Measurements from ENCODE around the gene WNT11. TPM values are rescaled to one million over a fixed set of nuclear protein-coding genes. Genes with fewer than 3 reads are reported as not detected.

WNT11 gene
- total and polyA plus RNA-seq, 12 donors = 5.1 to 12.0 (median 7.7) TPM

DNA sequence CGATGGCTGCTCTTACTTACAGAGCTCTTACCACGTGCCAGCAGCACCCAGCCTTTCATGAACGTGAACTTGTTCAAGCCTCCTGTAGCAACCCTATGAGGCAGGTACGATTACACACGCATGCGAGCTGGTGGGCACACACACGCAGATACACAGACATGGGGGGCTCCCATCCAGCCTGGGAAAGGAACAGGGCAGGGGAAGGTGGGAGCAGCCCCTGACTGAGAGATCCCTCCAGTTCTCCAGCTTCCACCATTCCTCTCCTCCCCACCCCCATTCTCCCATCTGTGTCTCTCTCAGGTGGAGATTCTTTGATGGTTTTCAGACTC, 37.6 kb upstream of the WNT11 start:
- TF ChIP-seq, protein P1, sequence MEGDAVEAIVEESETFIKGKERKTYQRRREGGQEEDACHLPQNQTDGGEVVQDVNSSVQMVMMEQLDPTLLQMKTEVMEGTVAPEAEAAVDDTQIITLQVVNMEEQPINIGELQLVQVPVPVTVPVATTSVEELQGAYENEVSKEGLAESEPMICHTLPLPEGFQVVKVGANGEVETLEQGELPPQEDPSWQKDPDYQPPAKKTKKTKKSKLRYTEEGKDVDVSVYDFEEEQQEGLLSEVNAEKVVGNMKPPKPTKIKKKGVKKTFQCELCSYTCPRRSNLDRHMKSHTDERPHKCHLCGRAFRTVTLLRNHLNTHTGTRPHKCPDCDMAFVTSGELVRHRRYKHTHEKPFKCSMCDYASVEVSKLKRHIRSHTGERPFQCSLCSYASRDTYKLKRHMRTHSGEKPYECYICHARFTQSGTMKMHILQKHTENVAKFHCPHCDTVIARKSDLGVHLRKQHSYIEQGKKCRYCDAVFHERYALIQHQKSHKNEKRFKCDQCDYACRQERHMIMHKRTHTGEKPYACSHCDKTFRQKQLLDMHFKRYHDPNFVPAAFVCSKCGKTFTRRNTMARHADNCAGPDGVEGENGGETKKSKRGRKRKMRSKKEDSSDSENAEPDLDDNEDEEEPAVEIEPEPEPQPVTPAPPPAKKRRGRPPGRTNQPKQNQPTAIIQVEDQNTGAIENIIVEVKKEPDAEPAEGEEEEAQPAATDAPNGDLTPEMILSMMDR (IDR thresholded peaks at IDR 0.05) = no peak
- Histone ChIP-seq H3K27me3 (peaks cover 0 to 20% (median 0%) of the 10 kb centered on the region in 7 donors), H3K27ac (no peak overlapping the region), H3K9me3 (no peaks in the 10 kb centered on the region), H3K4me3 (no peak overlapping the region), H3K4me1 (no peaks in the 10 kb centered on the region), H3K36me3 (no peaks in the 10 kb centered on the region)
- intact Hi-C loops (cut with DNase I) = no loop called here
- DNase-seq (no peak), ATAC-seq (no peak)
- WGBS, 2 donors = 80 to 82% methylated on average over 7 of the region's 7 CpGs

DNA sequence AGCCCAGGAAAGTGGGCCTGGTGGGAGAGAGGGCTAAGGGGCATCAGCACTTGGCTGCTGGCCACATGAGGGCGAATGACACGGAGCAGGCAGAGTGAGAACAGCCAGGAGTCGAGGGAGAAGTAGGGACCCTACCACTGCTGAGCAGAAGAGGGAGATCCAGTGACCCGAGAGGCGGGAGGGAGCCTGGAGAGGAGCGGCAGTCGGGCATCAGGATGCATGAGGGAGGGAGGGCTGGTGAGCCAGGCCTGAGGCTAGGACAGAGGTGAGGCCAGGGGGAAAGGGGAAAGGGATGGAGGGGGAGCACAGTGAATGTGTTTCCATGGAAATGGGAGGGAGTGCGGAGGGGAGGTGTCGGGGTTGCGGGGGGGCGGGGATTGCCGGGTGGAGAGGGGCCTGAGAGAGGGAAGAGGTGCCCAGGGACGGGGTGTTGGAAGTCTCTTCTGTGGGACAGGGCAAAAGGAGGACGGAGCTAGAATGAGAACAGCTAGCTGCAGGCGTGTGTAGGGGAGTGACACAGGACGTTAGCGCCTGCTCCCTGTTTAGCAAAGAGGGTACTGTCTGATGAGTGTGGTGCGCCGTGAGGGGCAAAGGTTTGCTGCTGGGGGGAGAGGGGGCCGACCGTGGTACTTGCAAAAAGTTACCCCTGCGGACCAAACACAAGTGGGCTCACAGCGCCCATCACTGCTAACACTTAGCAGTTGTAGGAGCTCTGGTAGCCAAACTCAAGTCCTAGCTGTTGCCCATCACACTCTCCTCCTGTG, 37.1 kb upstream of the WNT11 start:
- intact Hi-C loops (cut with DNase I) = no loop called here

DNA sequence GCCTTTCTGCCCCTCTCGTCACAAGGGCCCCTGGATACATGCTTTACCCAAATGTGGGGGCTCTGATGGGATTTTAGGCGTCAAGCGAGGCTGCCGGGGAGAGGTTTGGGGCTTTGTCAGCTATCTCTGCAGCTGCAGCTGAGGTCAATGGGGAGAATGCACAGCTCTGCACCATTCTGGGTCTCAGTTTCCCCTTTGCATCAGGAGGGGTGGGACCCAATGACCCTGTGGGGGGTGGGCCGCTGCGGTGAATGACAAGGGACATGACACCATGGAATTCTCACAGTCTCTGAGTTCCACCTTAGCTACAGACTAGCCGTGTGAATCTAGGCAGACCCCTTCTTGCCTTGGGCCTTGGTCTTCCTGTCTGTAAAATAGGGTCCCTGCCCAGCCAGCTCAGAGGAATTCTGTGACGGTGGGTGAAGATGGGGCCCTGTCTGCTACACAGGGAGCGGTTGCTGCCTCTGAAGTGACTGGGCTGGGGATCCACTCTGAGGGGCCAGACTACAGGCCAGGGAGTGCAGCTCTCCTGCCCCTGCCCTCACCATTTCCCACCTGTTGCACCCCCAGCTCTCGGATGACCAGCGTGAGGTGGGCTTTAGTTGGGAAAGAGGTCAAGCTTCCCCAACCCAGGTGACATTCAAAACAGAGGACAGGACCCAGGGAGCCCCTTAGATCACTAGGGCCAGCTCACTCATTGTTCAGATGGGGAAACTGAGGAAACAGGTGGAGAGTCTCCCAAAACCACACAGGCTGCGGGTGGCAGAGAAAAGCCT, 35.9 kb upstream of the WNT11 start:
- H3K9me3 ChIP-seq = no peaks in the 10 kb centered on the region
- H3K27me3 ChIP-seq = peaks cover 0 to 20% (median 0%) of the 10 kb centered on the region in 7 donors
- H3K27ac ChIP-seq = no peak overlapping the region
- intact Hi-C loops (cut with DNase I) = no loop called here
- H3K4me1 ChIP-seq = no peaks in the 10 kb centered on the region
- no peak overlapping the region for H3K4me3 ChIP-seq
- WGBS, 2 donors = 92 to 96% methylated on average over 12 of the region's 12 CpGs
- no peak for DNase-seq
- H3K36me3 ChIP-seq = no peaks in the 10 kb centered on the region
- TF ChIP-seq, protein P1 (IDR thresholded peaks at IDR 0.05) = no peak
- no peak for ATAC-seq

More for the DNA sequence above, 37.1 kb upstream of the WNT11 start:
- Histone ChIP-seq H3K4me1 (no peaks in the 10 kb centered on the region), H3K4me3 (no peak overlapping the region), H3K9me3 (no peaks in the 10 kb centered on the region), H3K27ac (no peak overlapping the region), H3K27me3 (peaks cover 0 to 20% (median 0%) of the 10 kb centered on the region in 7 donors), H3K36me3 (no peaks in the 10 kb centered on the region)
- no peak for DNase-seq
- WGBS, 2 donors = 37 to 48% methylated on average over 23 of the region's 23 CpGs
- TF ChIP-seq, protein P1 (IDR thresholded peaks at IDR 0.05) = no peak
- ATAC-seq = no peak

DNA sequence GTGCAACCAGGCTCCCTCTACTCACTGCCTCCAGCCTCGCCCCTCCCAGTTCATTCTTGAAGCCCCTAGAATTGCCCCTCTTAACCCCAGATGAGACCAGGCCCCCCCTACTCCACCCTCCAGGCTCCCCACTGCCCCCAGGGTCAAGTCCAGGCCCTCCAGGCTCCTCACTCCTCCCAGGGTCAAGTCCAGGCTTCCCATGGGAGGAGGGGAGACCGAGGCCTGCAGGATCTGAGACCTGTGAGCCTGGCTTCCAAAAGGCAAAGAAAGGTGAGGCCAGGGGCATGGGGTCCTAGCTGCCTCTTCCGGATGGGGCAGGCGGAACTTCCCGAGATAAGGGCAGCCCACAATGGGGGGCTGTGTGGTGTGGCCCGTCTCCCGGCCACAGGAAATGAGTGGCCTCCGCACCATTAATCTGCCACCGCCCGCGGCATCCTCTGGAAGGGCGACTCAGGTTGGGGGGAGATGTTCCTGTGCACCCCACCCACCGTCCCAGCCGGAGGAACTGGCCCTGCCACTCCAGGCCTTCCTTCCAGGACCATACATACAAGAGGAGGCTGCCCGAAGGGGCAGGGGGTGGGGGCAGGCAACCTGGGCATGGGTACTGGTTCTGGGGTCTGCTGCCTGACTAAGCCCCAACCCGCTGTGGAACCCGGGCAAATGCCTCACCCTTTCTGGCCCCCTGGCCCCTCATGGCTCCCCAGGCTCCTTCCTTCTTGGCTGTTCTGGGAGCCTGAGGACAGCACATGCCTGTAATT, 35.1 kb upstream of the WNT11 start:
- Histone ChIP-seq H3K4me1 (peaks cover 0 to 5% (median 3%) of the 10 kb centered on the region in 9 donors), H3K4me3 (no peak overlapping the region), H3K36me3 (no peaks in the 10 kb centered on the region), H3K27me3 (peaks cover 0 to 20% (median 0%) of the 10 kb centered on the region in 7 donors), H3K9me3 (no peaks in the 10 kb centered on the region), H3K27ac (no peak overlapping the region)
- TF ChIP-seq, protein P1 (IDR thresholded peaks at IDR 0.05) = no peak
- intact Hi-C loops (cut with DNase I) = no loop called here
- ATAC-seq = no peak
- WGBS, 2 donors = 80 to 82% methylated on average over 17 of the region's 17 CpGs
- no peak for DNase-seq
